ENCODE data around the gene NUDT7.

GRCh38 chr16:77788181-77789084, 66.1 kb downstream of the NUDT7 start, which contains the start of gene VAT1L:
- TF ChIP-seq, protein P1, sequence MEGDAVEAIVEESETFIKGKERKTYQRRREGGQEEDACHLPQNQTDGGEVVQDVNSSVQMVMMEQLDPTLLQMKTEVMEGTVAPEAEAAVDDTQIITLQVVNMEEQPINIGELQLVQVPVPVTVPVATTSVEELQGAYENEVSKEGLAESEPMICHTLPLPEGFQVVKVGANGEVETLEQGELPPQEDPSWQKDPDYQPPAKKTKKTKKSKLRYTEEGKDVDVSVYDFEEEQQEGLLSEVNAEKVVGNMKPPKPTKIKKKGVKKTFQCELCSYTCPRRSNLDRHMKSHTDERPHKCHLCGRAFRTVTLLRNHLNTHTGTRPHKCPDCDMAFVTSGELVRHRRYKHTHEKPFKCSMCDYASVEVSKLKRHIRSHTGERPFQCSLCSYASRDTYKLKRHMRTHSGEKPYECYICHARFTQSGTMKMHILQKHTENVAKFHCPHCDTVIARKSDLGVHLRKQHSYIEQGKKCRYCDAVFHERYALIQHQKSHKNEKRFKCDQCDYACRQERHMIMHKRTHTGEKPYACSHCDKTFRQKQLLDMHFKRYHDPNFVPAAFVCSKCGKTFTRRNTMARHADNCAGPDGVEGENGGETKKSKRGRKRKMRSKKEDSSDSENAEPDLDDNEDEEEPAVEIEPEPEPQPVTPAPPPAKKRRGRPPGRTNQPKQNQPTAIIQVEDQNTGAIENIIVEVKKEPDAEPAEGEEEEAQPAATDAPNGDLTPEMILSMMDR (IDR thresholded peaks at IDR 0.05) = no peak
- TF ChIP-seq POLR2A (IDR thresholded peaks at IDR 0.05) = no peak
- TF ChIP-seq EP300 (IDR thresholded peaks at IDR 0.05) = no peak
- TF ChIP-seq POLR2AphosphoS5 (IDR thresholded peaks at IDR 0.05) = no peak

All from suprapubic skin (tissue), 4 donors.